Endothelial cell (in vitro differentiated cells): ENCODE data around the gene MOGAT1. TPM values are rescaled to one million over a fixed set of nuclear protein-coding genes. Genes with fewer than 3 reads are reported as not detected.

Experiments used
- DNase-seq: peaks from one replicate; pipeline ENCODE4 v3.0.0; 2021; ENCODE audit warnings: low spot score
- H3K27ac Mint-ChIP-seq: one replicate; pipeline ENCODE4 v1.8.0; 2021; ENCODE audit warnings: mixed read lengths, inconsistent platforms; ENCODE audit not compliant: unreplicated experiment
- H3K27me3 Mint-ChIP-seq: one replicate; pipeline ENCODE4 v1.8.0; 2021; ENCODE audit warnings: mild to moderate bottlenecking, moderate library complexity, mixed read lengths, inconsistent platforms; ENCODE audit not compliant: unreplicated experiment
- H3K36me3 Mint-ChIP-seq: one replicate; pipeline ENCODE4 v1.8.0; 2021; ENCODE audit warnings: mild to moderate bottlenecking, low read depth, mixed read lengths, inconsistent platforms; ENCODE audit not compliant: unreplicated experiment
- H3K4me1 Mint-ChIP-seq: one replicate; pipeline ENCODE4 v1.8.0; 2021; ENCODE audit warnings: mild to moderate bottlenecking, mixed read lengths, inconsistent platforms; ENCODE audit not compliant: unreplicated experiment
- H3K4me3 Mint-ChIP-seq: one replicate; pipeline ENCODE4 v1.8.0; 2021; ENCODE audit warnings: mild to moderate bottlenecking, mixed read lengths, inconsistent platforms; ENCODE audit not compliant: unreplicated experiment
- H3K9me3 Mint-ChIP-seq: one replicate; pipeline ENCODE4 v1.8.0; 2021; ENCODE audit warnings: mixed read lengths, inconsistent platforms; ENCODE audit not compliant: unreplicated experiment
- total RNA-seq: library from RNA; stranded (reverse); fragmentation: NEBNext Ultra II Directional; extraction: Animal tissue kit (Norgen Biotek cat#: 25700); gene quantifications from one replicate; pipeline ENCODE4 v1.2.1, GENCODE V29; 2021; ENCODE audit not compliant: unreplicated experiment
- TF ChIP-seq, protein P1 (sequence below): fragments of 200-600 bp; sonication (generic); IDR thresholded peaks from one replicate; pipeline ENCODE4 v1.5.0; 2021; ENCODE audit warnings: antibody characterized with exemption; ENCODE audit not compliant: unreplicated experiment

Gene MOGAT1
- total RNA-seq, 1 donor from 2014 or later, result 0.26 TPM

DNA sequence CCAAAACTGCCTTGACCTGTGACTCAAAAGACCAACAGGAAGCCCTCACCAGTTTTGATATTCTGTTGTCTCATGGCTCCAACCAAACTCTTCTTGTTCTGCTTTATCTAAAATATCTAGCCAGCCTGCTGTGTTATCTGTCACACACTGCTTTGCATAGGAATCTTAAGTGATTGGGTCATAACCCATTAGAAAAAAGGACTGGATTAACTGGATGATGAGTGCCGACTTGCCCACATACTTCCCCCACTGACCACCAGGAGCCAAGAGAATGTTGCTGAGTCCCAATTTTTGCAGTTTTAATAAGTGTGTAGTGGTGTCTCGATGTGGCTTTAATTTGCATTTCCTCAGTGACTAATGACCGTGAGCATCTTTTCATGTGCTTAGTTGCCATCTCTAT lies 6.5 kb downstream of the MOGAT1 start:
- no peak overlapping the region for H3K27ac Mint-ChIP-seq
- H3K9me3 Mint-ChIP-seq, result no peaks in the 10 kb centered on the region
- H3K4me3 Mint-ChIP-seq, result no peak overlapping the region
- H3K27me3 Mint-ChIP-seq, result no peaks in the 10 kb centered on the region
- DNase-seq, result no peak
- no peaks in the 10 kb centered on the region for H3K36me3 Mint-ChIP-seq
- TF ChIP-seq, protein P1, sequence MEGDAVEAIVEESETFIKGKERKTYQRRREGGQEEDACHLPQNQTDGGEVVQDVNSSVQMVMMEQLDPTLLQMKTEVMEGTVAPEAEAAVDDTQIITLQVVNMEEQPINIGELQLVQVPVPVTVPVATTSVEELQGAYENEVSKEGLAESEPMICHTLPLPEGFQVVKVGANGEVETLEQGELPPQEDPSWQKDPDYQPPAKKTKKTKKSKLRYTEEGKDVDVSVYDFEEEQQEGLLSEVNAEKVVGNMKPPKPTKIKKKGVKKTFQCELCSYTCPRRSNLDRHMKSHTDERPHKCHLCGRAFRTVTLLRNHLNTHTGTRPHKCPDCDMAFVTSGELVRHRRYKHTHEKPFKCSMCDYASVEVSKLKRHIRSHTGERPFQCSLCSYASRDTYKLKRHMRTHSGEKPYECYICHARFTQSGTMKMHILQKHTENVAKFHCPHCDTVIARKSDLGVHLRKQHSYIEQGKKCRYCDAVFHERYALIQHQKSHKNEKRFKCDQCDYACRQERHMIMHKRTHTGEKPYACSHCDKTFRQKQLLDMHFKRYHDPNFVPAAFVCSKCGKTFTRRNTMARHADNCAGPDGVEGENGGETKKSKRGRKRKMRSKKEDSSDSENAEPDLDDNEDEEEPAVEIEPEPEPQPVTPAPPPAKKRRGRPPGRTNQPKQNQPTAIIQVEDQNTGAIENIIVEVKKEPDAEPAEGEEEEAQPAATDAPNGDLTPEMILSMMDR, result peak; percentile 24
- H3K4me1 Mint-ChIP-seq, result no peaks in the 10 kb centered on the region

DNA sequence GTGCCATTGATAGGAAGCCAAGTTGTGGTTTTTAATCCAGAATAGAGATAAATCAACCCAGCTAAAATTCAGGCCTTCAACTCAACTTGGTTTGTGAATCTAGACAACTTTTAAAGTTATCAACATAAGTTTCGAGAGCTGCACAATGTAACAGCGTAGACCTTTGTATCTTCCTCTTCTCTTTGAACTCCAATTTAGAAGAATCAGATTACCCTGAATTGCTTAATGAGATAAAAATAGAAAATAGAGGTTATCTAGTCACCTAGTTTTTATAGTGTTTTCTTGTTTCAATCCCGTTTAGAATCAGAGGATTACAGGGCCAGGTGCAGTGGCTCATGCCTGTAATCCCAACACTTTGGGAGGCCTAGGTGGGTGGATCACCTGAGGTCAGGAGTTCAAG lies 12.3 kb downstream of the MOGAT1 start:
- no peaks in the 10 kb centered on the region for H3K9me3 Mint-ChIP-seq
- peaks cover 1% of the 10 kb centered on the region for H3K27me3 Mint-ChIP-seq
- no peak overlapping the region for H3K27ac Mint-ChIP-seq
- DNase-seq, result no peak
- no peaks in the 10 kb centered on the region for H3K36me3 Mint-ChIP-seq
- TF ChIP-seq, protein P1, result no peak
- H3K4me3 Mint-ChIP-seq, result no peak overlapping the region
- peaks cover 4% of the 10 kb centered on the region for H3K4me1 Mint-ChIP-seq

GRCh38 chr2:222686086-222686750 lies 14.8 kb downstream of the MOGAT1 start:
- H3K4me1 Mint-ChIP-seq, result peaks cover 16% of the 10 kb centered on the region
- peaks cover 1% of the 10 kb centered on the region for H3K27me3 Mint-ChIP-seq
- no peak overlapping the region for H3K4me3 Mint-ChIP-seq
- TF ChIP-seq, protein P1, result no peak
- DNase-seq, result no peak
- no peaks in the 10 kb centered on the region for H3K9me3 Mint-ChIP-seq
- no peak overlapping the region for H3K27ac Mint-ChIP-seq
- no peaks in the 10 kb centered on the region for H3K36me3 Mint-ChIP-seq

GRCh38 chr2:222688917-222689316 lies 17.5 kb downstream of the MOGAT1 start:
- no peak for DNase-seq
- Mint-ChIP-seq H3K36me3 (no peaks in the 10 kb centered on the region), H3K4me1 (peaks cover 16% of the 10 kb centered on the region), H3K4me3 (no peak overlapping the region), H3K27ac (no peak overlapping the region), H3K27me3 (peaks cover 1% of the 10 kb centered on the region), H3K9me3 (no peaks in the 10 kb centered on the region)
- TF ChIP-seq, protein P1, result no peak

DNA sequence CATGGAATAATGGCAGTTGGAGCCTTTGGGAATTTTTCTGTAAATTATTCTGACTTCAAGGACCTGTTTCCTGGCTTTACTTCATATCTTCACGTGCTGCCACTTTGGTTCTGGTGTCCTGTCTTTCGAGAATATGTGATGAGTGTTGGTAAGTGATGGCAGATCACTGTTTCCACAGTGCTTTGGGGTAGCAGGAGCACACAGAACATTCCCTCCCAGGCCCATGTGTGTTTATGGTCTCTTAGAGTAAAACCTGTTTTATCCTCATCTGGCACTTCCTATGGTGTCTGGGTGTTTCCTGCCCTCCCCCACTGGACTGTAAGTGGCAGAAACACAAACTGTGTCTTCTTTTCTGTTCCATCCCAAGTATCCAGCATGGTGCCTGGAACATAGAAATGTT lies 17.9 kb downstream of the MOGAT1 start:
- no peaks in the 10 kb centered on the region for H3K9me3 Mint-ChIP-seq
- H3K4me3 Mint-ChIP-seq, result no peak overlapping the region
- no peak overlapping the region for H3K27ac Mint-ChIP-seq
- H3K36me3 Mint-ChIP-seq, result no peaks in the 10 kb centered on the region
- no peak for DNase-seq
- H3K27me3 Mint-ChIP-seq, result peaks cover 3% of the 10 kb centered on the region
- TF ChIP-seq, protein P1, result no peak
- H3K4me1 Mint-ChIP-seq, result peaks cover 18% of the 10 kb centered on the region
